AG09309 (cell line): ENCODE measurements around the gene NEGR1.

Experiments
- DNase-seq: peaks from one replicate; pipeline ENCODE4 v3.0.0-alpha.2; 2010; ENCODE audit warnings: low read depth
- H3K4me3 ChIP-seq: 2 replicates; pipeline ENCODE4 v1.5.1; 2011; ENCODE audit warnings: mild to moderate bottlenecking, low read depth, low read length, moderate library complexity; ENCODE audit not compliant: control insufficient read depth
- CTCF ChIP-seq: IDR thresholded peaks from 2 replicates; pipeline ENCODE4 v1.5.1; 2011; ENCODE audit warnings: mild to moderate bottlenecking, low read depth, low read length, inconsistent platforms; ENCODE audit not compliant: insufficient read depth, control insufficient read depth; ENCODE audit errors: missing control alignments

The NEGR1 gene

DNA sequence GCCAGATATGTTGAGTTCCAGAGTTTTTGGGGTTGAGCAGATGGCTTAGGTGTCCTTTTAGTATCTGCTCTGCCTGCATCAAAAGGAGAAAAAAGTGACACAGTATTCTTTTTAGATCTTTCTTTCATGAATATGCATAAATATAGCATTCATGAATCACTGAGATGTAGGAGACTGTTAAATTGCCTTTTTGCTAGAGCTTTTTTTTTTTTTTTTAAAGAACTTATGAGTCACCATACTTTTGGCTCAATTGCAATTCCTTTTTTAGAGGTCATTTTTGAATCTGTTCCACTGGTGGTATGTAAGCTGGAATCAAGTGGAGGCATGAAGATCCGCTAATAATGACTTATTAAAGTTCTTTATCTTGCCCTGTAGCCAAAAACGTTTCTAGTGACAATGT is 720.6 kb downstream of the NEGR1 start:
- no peak for TF ChIP-seq CTCF
- peak; percentile 47 for DNase-seq
- H3K4me3 ChIP-seq: no peak overlapping the region

DNA sequence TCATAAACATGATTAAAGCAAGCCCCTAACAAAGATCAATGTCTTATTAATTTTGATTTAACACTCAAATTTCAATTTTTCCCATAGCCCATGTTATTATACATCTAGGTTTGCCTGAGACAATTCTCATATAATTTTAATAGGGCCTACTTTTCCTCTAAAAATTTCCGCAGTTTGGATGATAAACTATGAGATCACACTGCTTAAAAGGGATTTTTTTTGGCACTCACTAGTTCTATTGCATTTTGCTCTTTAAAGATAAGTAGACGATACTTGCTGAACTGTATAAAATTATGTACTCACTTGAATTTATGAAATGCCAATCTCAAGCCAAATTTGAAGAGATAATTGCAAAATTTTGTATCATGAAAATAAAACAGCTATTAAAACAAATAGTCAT is 721.1 kb downstream of the NEGR1 start:
- TF ChIP-seq CTCF: no peak
- H3K4me3 ChIP-seq: no peak overlapping the region
- DNase-seq: peak; percentile 32

DNA sequence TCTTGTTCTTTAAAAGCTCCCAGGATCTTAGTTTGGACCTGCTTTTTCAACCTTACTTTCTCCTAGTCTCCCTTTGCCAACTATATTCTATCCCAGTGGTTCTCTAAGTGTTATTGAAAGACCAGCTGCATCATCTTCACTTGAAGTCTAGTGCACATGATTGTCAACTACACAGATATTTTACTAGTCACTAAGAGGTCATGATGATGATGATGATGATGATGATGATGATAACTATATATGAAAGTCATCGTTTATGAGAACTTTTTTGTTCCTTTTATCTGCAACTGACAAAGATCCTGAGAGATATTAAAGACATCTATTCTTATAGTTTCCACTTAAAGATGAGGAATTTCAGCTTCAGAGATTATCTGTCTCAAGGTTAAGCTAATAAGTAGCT is 722.5 kb downstream of the NEGR1 start:
- no peak for DNase-seq
- no peak overlapping the region for H3K4me3 ChIP-seq
- no peak for TF ChIP-seq CTCF

- no peak for DNase-seq
- no peak for TF ChIP-seq CTCF
- H3K4me3 ChIP-seq: no peak overlapping the region
Measured at GRCh38 chr1:71557138-71557537, 725.2 kb downstream of the NEGR1 start.

- H3K4me3 ChIP-seq: no peak overlapping the region
- no peak for TF ChIP-seq CTCF
- no peak for DNase-seq
Measured at GRCh38 chr1:71548398-71548890, 733.9 kb downstream of the NEGR1 start.

DNA sequence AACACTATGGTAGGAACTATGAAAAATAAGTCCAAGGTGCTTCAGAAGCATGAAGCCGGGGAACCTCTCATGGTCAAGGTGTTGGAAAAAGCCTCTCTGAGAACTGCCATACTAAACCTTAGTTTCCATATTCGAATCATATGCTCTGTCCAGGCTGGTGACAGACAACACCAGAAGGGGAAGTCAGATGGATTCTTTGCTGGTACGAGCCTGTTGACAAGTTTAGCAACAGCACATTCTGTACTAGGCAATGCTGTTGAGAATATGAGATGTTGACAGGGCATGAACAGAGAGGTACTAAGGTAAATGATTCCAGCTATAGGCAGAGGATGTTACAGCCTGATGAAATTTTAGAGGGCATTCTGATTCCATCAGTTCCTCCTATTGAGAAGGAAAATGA is 740.2 kb downstream of the NEGR1 start:
- DNase-seq: no peak
- no peak overlapping the region for H3K4me3 ChIP-seq
- no peak for TF ChIP-seq CTCF

GRCh38 chr1:71533950-71534349 is 748.4 kb downstream of the NEGR1 start:
- no peak for DNase-seq
- no peak for TF ChIP-seq CTCF
- H3K4me3 ChIP-seq: no peak overlapping the region
